Measurements from ENCODE around the gene PAPPA. TPM values are rescaled to one million over a fixed set of nuclear protein-coding genes. Genes with fewer than 3 reads are reported as not detected.

Gene PAPPA
- total RNA-seq, 2 experiments from 2014 or later = not detected

- ChIA-PET CTCF (ENCODE audit: unreplicated experiment) (no interaction called here), POLR2A (no interaction called here)
- H3K9me3 ChIP-seq (ENCODE audit: low read length) = no peaks in the 10 kb centered on the region
- intact Hi-C loops (cut with micrococcal nuclease; ENCODE audit: unreplicated experiment) = no loop called here
- DNase-seq (ENCODE audit: low spot score) = no peak
- no peak overlapping the region for H3K27ac ChIP-seq (ENCODE audit: low read depth, low read length, poor library complexity, severe bottlenecking)
- H3K36me3 ChIP-seq (ENCODE audit: insufficient read depth, low read length) = no peaks in the 10 kb centered on the region
- H3K9me2 ChIP-seq (ENCODE audit: insufficient read depth, low read length) = no peaks in the 10 kb centered on the region
- no TSS peak for BruUV-seq (replicated peaks)
- H3K4me2 ChIP-seq (ENCODE audit: low read length) = no peak overlapping the region
- no peaks in the 10 kb centered on the region for H3K4me1 ChIP-seq (ENCODE audit: insufficient read depth, low read length, poor library complexity, severe bottlenecking)
- H3K4me3 ChIP-seq (ENCODE audit: low read depth, low read length, poor library complexity, severe bottlenecking) = no peak overlapping the region
- no peak for TF ChIP-seq EZH2phosphoT487 (IDR thresholded peaks at IDR 0.05; ENCODE audit: borderline replicate concordance, low read depth, low read length)
- TF ChIP-seq CTCF (conservative IDR thresholded peaks at IDR 0.05; ENCODE audit: low read length) = no peak
- no peak overlapping the region for H2AFZ ChIP-seq (ENCODE audit: low read length)
- no peaks in the 10 kb centered on the region for H3K79me2 ChIP-seq (ENCODE audit: insufficient read depth, low read depth, low read length)
- H4K20me1 ChIP-seq (ENCODE audit: insufficient read depth, low read length) = no peaks in the 10 kb centered on the region
Observed at GRCh38 chr9:116352958-116353357, 199.4 kb downstream of the PAPPA start.

GRCh38 chr9:116355153-116355921 lies 201.7 kb downstream of the PAPPA start:
- intact Hi-C loops (cut with micrococcal nuclease; ENCODE audit: unreplicated experiment) = no loop called here
- TF ChIP-seq CTCF (conservative IDR thresholded peaks at IDR 0.05; ENCODE audit: low read length) (no peak), EZH2phosphoT487 (IDR thresholded peaks at IDR 0.05; ENCODE audit: borderline replicate concordance, low read depth, low read length) (no peak)
- Histone ChIP-seq H3K9me2 (ENCODE audit: insufficient read depth, low read length) (no peaks in the 10 kb centered on the region), H3K9me3 (ENCODE audit: low read length) (no peaks in the 10 kb centered on the region), H3K79me2 (ENCODE audit: insufficient read depth, low read depth, low read length) (no peaks in the 10 kb centered on the region), H4K20me1 (ENCODE audit: insufficient read depth, low read length) (no peaks in the 10 kb centered on the region), H3K4me3 (ENCODE audit: low read depth, low read length, poor library complexity, severe bottlenecking) (no peak overlapping the region), H3K36me3 (ENCODE audit: insufficient read depth, low read length) (no peaks in the 10 kb centered on the region), H3K4me1 (ENCODE audit: insufficient read depth, low read length, poor library complexity, severe bottlenecking) (no peaks in the 10 kb centered on the region), H3K27ac (ENCODE audit: low read depth, low read length, poor library complexity, severe bottlenecking) (no peak overlapping the region), H3K4me2 (ENCODE audit: low read length) (no peak overlapping the region), H2AFZ (ENCODE audit: low read length) (no peak overlapping the region)
- no TSS peak for BruUV-seq (replicated peaks)
- no peak for DNase-seq (ENCODE audit: low spot score)
- CTCF ChIA-PET (ENCODE audit: unreplicated experiment) = no interaction called here
- POLR2A ChIA-PET = no interaction called here

DNA sequence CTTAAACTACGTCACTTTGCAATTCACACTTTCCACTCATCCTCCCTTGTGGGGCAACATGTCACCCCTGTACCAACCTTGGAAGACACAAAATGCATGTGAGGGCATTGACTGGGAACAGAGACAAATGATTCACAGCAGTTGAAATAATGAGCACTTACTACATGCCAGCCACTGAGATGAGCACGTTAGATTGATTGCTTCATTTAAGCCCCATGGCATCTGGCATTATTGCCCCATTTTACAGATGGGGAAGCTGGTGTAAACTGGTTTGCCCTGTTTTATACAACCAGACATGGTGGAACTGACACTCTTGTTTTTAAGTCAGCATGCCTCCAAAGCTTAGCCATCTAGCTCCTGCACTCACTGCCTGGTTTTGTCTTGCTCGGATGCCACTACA lies 204.7 kb downstream of the PAPPA start:
- Histone ChIP-seq H2AFZ (ENCODE audit: low read length) (no peak overlapping the region), H3K36me3 (ENCODE audit: insufficient read depth, low read length) (no peaks in the 10 kb centered on the region), H3K79me2 (ENCODE audit: insufficient read depth, low read depth, low read length) (no peaks in the 10 kb centered on the region), H3K4me1 (ENCODE audit: insufficient read depth, low read length, poor library complexity, severe bottlenecking) (no peaks in the 10 kb centered on the region), H4K20me1 (ENCODE audit: insufficient read depth, low read length) (no peaks in the 10 kb centered on the region), H3K4me2 (ENCODE audit: low read length) (no peak overlapping the region), H3K27ac (ENCODE audit: low read depth, low read length, poor library complexity, severe bottlenecking) (no peak overlapping the region), H3K4me3 (ENCODE audit: low read depth, low read length, poor library complexity, severe bottlenecking) (no peak overlapping the region), H3K9me2 (ENCODE audit: insufficient read depth, low read length) (no peaks in the 10 kb centered on the region), H3K9me3 (ENCODE audit: low read length) (no peaks in the 10 kb centered on the region)
- no peak for TF ChIP-seq EZH2phosphoT487 (IDR thresholded peaks at IDR 0.05; ENCODE audit: borderline replicate concordance, low read depth, low read length)
- TF ChIP-seq CTCF (conservative IDR thresholded peaks at IDR 0.05; ENCODE audit: low read length) = no peak
- BruUV-seq (replicated peaks) = no TSS peak
- DNase-seq (ENCODE audit: low spot score) = no peak
- intact Hi-C loops (cut with micrococcal nuclease; ENCODE audit: unreplicated experiment) = no loop called here
- ChIA-PET CTCF (ENCODE audit: unreplicated experiment) (no interaction called here), POLR2A (interaction anchor here (1.2 kb wide), 1 partner anchor 15 kb away, joined by 3 read pairs; no protein-coding TSS in a partner anchor)
